ENCODE results near the gene FCHSD2. TPM values are rescaled to one million over a fixed set of nuclear protein-coding genes. Genes with fewer than 3 reads are reported as not detected.

The FCHSD2 gene
- total and polyA plus RNA-seq, 2 donors (not counting 1 experiment from before 2014, with no cell fraction given) = 19.5 to 40.6 TPM

GRCh38 chr11:72975778-72976521 lies 166.2 kb downstream of the FCHSD2 start:
- H3K27ac ChIP-seq (ENCODE audit: insufficient read depth, low read length) = peak overlapping the region; percentile 58

GRCh38 chr11:72974487-72975205 lies 167.5 kb downstream of the FCHSD2 start:
- Histone ChIP-seq H3K79me2 (ENCODE audit: control insufficient read depth, insufficient read depth, low read length) (no peaks in the 10 kb centered on the region), H4K20me1 (ENCODE audit: control insufficient read depth, extremely low read depth, insufficient read depth, low read length) (no peaks in the 10 kb centered on the region), H3K4me1 (ENCODE audit: control insufficient read depth, extremely low read depth, insufficient read depth, low read length) (peaks cover 19% of the 10 kb centered on the region), H3K9ac (ENCODE audit: insufficient read depth, low read length) (no peak overlapping the region), H3K27ac (ENCODE audit: insufficient read depth, low read length) (no peak overlapping the region), H3K9me3 (ENCODE audit: control insufficient read depth, insufficient read depth, low read depth, low read length) (no peaks in the 10 kb centered on the region), H3K27me3 (ENCODE audit: control insufficient read depth, insufficient read depth, low read length) (no peaks in the 10 kb centered on the region), H3K36me3 (ENCODE audit: control insufficient read depth, insufficient read depth, low read length) (no peaks in the 10 kb centered on the region), H3K4me2 (ENCODE audit: extremely low read depth, insufficient read depth, low read length) (no peak overlapping the region), H2AFZ (ENCODE audit: low read length) (no peak overlapping the region), H3K4me3 (replicated peaks in 1 of 4; ENCODE audit: control extremely low read depth in 1 of 4, insufficient read depth in 1 of 4, low read depth in 3 of 4, low read length in 4 of 4) (no peak overlapping the region)
- no peak for DNase-seq (ENCODE audit: low read depth in 2 of 2)
- TF ChIP-seq CTCF (conservative IDR thresholded peaks at IDR 0.05 in 1 of 2, IDR thresholded peaks at IDR 0.05 in 1 of 2; ENCODE audit: low read depth in 1 of 2, low read length in 2 of 2) (no peak), EZH2 (IDR thresholded peaks at IDR 0.05; ENCODE audit: low read length, missing control alignments) (no peak)

More at GRCh38 chr11:72975778-72976521, 166.2 kb downstream of the FCHSD2 start:
- Histone ChIP-seq H3K27me3 (ENCODE audit: control insufficient read depth, insufficient read depth, low read length) (no peaks in the 10 kb centered on the region), H3K36me3 (ENCODE audit: control insufficient read depth, insufficient read depth, low read length) (no peaks in the 10 kb centered on the region), H3K4me3 (replicated peaks in 1 of 4; ENCODE audit: control extremely low read depth in 1 of 4, insufficient read depth in 1 of 4, low read depth in 3 of 4, low read length in 4 of 4) (no peak overlapping the region), H3K4me2 (ENCODE audit: extremely low read depth, insufficient read depth, low read length) (no peak overlapping the region), H3K4me1 (ENCODE audit: control insufficient read depth, extremely low read depth, insufficient read depth, low read length) (peaks cover 11% of the 10 kb centered on the region), H3K79me2 (ENCODE audit: control insufficient read depth, insufficient read depth, low read length) (no peaks in the 10 kb centered on the region), H2AFZ (ENCODE audit: low read length) (no peak overlapping the region), H3K9me3 (ENCODE audit: control insufficient read depth, insufficient read depth, low read depth, low read length) (no peaks in the 10 kb centered on the region), H4K20me1 (ENCODE audit: control insufficient read depth, extremely low read depth, insufficient read depth, low read length) (no peaks in the 10 kb centered on the region), H3K9ac (ENCODE audit: insufficient read depth, low read length) (no peak overlapping the region)
- peak; percentile 91 to 98 for DNase-seq (ENCODE audit: low read depth in 2 of 2)
- no peak for TF ChIP-seq EZH2 (IDR thresholded peaks at IDR 0.05; ENCODE audit: low read length, missing control alignments)
- no peak for TF ChIP-seq CTCF (conservative IDR thresholded peaks at IDR 0.05 in 1 of 2, IDR thresholded peaks at IDR 0.05 in 1 of 2; ENCODE audit: low read depth in 1 of 2, low read length in 2 of 2)

GRCh38 chr11:72972496-72973128 lies 169.5 kb downstream of the FCHSD2 start:
- H4K20me1 ChIP-seq (ENCODE audit: control insufficient read depth, extremely low read depth, insufficient read depth, low read length) = no peaks in the 10 kb centered on the region
- peaks cover 21% of the 10 kb centered on the region for H3K4me1 ChIP-seq (ENCODE audit: control insufficient read depth, extremely low read depth, insufficient read depth, low read length)
- H3K4me3 ChIP-seq (replicated peaks in 1 of 4; ENCODE audit: control extremely low read depth in 1 of 4, insufficient read depth in 1 of 4, low read depth in 3 of 4, low read length in 4 of 4) = no peak overlapping the region
- no peaks in the 10 kb centered on the region for H3K27me3 ChIP-seq (ENCODE audit: control insufficient read depth, insufficient read depth, low read length)
- H3K36me3 ChIP-seq (ENCODE audit: control insufficient read depth, insufficient read depth, low read length) = no peaks in the 10 kb centered on the region
- H2AFZ ChIP-seq (ENCODE audit: low read length) = no peak overlapping the region
- H3K79me2 ChIP-seq (ENCODE audit: control insufficient read depth, insufficient read depth, low read length) = no peaks in the 10 kb centered on the region
- TF ChIP-seq EZH2 (IDR thresholded peaks at IDR 0.05; ENCODE audit: low read length, missing control alignments) (no peak), CTCF (conservative IDR thresholded peaks at IDR 0.05 in 1 of 2, IDR thresholded peaks at IDR 0.05 in 1 of 2; ENCODE audit: low read depth in 1 of 2, low read length in 2 of 2) (no peak)
- H3K27ac ChIP-seq (ENCODE audit: insufficient read depth, low read length) = no peak overlapping the region
- H3K4me2 ChIP-seq (ENCODE audit: extremely low read depth, insufficient read depth, low read length) = peak overlapping the region; percentile 25
- H3K9me3 ChIP-seq (ENCODE audit: control insufficient read depth, insufficient read depth, low read depth, low read length) = no peaks in the 10 kb centered on the region
- DNase-seq (ENCODE audit: low read depth in 2 of 2) = peak; percentile 46 to 63
- H3K9ac ChIP-seq (ENCODE audit: insufficient read depth, low read length) = no peak overlapping the region
